H1 (cell line): Measurements from ENCODE around the gene TTC38.

Experiments
- BACH1 ChIP-seq: IDR thresholded peaks from 2 replicates; pipeline ENCODE4 v1.6.1; 2012; ENCODE audit warnings: low read length, improper control_type of control experiment
- CTCF ChIP-seq, 3 experiments: IDR thresholded peaks; 1 replicate in 2 of 3; 2 replicates in 1 of 3; pipeline versions ENCODE4 v1.5.1 to v1.6.1; 2011; ENCODE audit warnings: low read length in 3 of 3, mild to moderate bottlenecking in 3 of 3, inconsistent platforms in 2 of 3, low read depth in 1 of 3, moderate library complexity in 1 of 3; ENCODE audit not compliant: insufficient read depth in 1 of 3; ENCODE audit errors: control extremely low read depth in 1 of 3
- JUN ChIP-seq: IDR thresholded peaks from 2 replicates; pipeline ENCODE4 v1.6.1; 2011; ENCODE audit warnings: low read depth, mild to moderate bottlenecking, improper control_type of control experiment, low read length
- POLR2AphosphoS5 ChIP-seq: IDR thresholded peaks from 2 replicates; pipeline ENCODE4 v1.6.1; 2011; ENCODE audit warnings: low read depth, low read length
- SIN3A ChIP-seq, 2 experiments: IDR thresholded peaks in 1 of 2; conservative IDR thresholded peaks in 1 of 2; 2 replicates each; pipeline ENCODE4 v1.6.1; 2011 to 2012; ENCODE audit warnings: low read length in 2 of 2, improper control_type of control experiment in 1 of 2, low read depth in 1 of 2, mild to moderate bottlenecking in 1 of 2
- SP1 ChIP-seq: IDR thresholded peaks from 2 replicates; pipeline ENCODE4 v1.6.1; 2011; ENCODE audit warnings: low read depth, low read length
- SRF ChIP-seq: IDR thresholded peaks from 2 replicates; pipeline ENCODE4 v1.6.1; 2011; ENCODE audit warnings: mild to moderate bottlenecking, low read depth, low read length, moderate library complexity
- TF ChIP-seq, protein P1 (sequence below): IDR thresholded peaks from 2 replicates; pipeline ENCODE4 v1.6.1; 2012; ENCODE audit warnings: inconsistent platforms
- TF ChIP-seq, protein P2 (sequence below): IDR thresholded peaks from 2 replicates; pipeline ENCODE4 v1.6.1; 2012; ENCODE audit warnings: low read length, inconsistent platforms

DNA sequence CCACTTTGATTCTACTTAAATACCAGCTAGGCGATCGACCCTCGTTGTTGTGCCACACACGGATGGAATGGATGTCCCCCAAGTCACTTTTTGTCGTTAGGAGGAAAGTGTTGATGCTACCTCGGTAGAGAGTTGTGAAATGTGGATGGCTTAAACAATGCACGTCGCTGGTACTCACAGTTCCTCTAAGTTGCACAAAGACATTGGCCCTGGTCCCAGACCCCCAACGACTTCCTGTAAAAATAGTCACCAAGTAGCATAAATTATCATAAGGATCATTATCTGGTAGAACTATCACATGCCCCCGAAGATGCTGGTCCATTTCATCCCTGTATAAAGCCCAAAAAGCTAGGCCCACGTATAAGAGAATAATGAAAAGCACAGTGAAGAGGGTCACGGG is 8.4 kb upstream of the TTC38 start:
- TF ChIP-seq POLR2AphosphoS5, result no peak
- TF ChIP-seq CTCF (IDR thresholded peaks at IDR 0.05; ENCODE audit: control extremely low read depth in 1 of 3, insufficient read depth in 1 of 3, low read depth in 1 of 3, low read length in 3 of 3), result no peak
- no peak for TF ChIP-seq JUN
- TF ChIP-seq, protein P1, sequence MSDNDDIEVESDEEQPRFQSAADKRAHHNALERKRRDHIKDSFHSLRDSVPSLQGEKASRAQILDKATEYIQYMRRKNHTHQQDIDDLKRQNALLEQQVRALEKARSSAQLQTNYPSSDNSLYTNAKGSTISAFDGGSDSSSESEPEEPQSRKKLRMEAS, result no peak
- TF ChIP-seq SRF, result no peak
- TF ChIP-seq, protein P2, sequence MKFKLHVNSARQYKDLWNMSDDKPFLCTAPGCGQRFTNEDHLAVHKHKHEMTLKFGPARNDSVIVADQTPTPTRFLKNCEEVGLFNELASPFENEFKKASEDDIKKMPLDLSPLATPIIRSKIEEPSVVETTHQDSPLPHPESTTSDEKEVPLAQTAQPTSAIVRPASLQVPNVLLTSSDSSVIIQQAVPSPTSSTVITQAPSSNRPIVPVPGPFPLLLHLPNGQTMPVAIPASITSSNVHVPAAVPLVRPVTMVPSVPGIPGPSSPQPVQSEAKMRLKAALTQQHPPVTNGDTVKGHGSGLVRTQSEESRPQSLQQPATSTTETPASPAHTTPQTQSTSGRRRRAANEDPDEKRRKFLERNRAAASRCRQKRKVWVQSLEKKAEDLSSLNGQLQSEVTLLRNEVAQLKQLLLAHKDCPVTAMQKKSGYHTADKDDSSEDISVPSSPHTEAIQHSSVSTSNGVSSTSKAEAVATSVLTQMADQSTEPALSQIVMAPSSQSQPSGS, result no peak
- no peak for TF ChIP-seq SIN3A (conservative IDR thresholded peaks at IDR 0.05 in 1 of 2, IDR thresholded peaks at IDR 0.05 in 1 of 2; ENCODE audit: low read depth in 1 of 2, low read length in 2 of 2)
- no peak for TF ChIP-seq BACH1
- TF ChIP-seq SP1, result no peak
